RWPE1 (cell line): Measurements from ENCODE around the gene PDZK1.

Experiments used
- CTCF ChIA-PET: fragments of 350-600 bp; sonication (Branson Sonifier 250); formaldehyde crosslinking; extraction: SDS; loops from one replicate; lab custom pipeline; 2021; lab: Yijun Ruan, JAX
- POLR2A ChIA-PET: fragments of 400-600 bp; formaldehyde crosslinking; extraction: SDS; loops from one replicate; lab custom pipeline; 2020; ENCODE audit warnings: antibody characterized with exemption; ENCODE audit not compliant: low non-redundant PET; lab: Yijun Ruan, JAX
- DNase-seq: peaks from one replicate; pipeline ENCODE4 v3.0.0; 2012; ENCODE audit warnings: low spot score
- H3K27ac ChIP-seq: fragments of 450-650 bp; 2 replicates; pipeline ENCODE4 v1.5.1; 2017
- TF ChIP-seq, protein P1 (sequence below): fragments of 450-650 bp; conservative IDR thresholded peaks from 2 replicates; pipeline ENCODE4 v1.5.1; 2017; ENCODE audit warnings: low read depth, mild to moderate bottlenecking

Gene PDZK1

DNA sequence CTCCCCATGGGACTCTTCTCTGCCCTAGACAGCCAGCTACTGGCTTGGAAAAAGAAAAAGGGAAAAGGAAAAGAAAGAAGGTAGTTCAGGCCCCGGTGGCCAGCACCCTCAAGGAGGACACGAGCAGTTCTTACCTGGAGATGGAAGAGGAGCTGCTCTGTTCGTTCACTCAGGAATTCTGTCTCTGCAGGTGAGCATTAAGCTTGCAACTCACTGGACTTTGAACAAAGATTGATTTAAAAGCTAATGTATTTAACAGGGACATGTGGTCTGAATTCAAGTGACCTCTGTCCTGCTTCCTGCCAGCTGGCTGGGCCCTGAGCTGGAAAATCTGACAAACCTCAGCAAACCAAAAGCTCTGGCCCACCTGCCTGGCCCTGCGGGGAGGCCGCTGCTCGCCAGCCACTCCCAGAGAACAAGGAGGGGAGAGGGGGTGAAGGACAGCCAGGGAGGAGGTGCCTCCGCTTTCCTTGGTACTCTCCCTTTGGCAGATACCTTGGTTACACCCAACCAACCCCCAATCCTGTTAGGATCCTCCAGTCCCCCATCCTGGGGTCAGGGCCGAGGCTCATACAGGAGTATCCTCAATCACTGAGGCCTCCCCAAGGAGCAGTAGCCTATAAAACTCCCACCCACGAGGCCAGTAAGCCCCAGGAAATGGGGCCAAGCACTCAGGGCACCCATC lies at the start of gene PDZK1:
PDZK1 (minus strand) TSS at position 186 of the 685 bp plus-strand sequence. CDS start 19,347 bp downstream, outside the sequence.
- ChIA-PET CTCF (no interaction called here), POLR2A (interaction anchor here (0.6 kb wide), 1 partner anchor 12 kb away, joined by 8 read pairs; no protein-coding TSS in a partner anchor)
- H3K27ac ChIP-seq, result peak within 1 kb of the TSS; percentile 51; the same call in 1 of the 2 replicates
- no peak for DNase-seq
- TF ChIP-seq, protein P1, sequence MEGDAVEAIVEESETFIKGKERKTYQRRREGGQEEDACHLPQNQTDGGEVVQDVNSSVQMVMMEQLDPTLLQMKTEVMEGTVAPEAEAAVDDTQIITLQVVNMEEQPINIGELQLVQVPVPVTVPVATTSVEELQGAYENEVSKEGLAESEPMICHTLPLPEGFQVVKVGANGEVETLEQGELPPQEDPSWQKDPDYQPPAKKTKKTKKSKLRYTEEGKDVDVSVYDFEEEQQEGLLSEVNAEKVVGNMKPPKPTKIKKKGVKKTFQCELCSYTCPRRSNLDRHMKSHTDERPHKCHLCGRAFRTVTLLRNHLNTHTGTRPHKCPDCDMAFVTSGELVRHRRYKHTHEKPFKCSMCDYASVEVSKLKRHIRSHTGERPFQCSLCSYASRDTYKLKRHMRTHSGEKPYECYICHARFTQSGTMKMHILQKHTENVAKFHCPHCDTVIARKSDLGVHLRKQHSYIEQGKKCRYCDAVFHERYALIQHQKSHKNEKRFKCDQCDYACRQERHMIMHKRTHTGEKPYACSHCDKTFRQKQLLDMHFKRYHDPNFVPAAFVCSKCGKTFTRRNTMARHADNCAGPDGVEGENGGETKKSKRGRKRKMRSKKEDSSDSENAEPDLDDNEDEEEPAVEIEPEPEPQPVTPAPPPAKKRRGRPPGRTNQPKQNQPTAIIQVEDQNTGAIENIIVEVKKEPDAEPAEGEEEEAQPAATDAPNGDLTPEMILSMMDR, result no peak

DNA sequence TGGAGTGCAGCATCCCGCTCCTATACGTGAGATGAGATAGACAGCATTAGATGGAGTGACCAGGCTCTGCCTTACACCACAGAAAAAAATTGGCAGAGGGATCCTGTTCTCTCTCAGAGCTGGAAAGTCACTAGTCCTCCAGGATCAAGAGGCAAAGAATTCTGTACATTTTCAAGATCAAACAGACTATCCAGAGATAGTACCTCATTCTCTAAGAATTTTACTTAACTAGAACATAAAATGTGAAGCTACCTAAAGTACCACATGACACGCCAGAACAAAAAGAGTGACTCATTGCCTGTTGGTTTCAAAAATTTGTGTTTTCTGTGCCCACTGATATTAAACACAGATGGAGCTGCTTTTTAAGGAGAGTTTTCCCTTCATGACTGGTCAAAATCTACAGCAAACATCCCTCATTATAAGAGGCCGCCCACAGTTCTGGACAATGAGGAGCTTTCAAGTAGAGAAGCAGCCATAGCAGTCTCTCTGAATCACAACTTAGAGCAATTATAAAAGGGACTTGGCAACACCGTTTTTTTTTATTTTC lies 44.4 kb upstream of the PDZK1 start:
- CTCF ChIA-PET, result interaction anchor here (0.6 kb wide), 3 partner anchors 12 to 76 kb away, joined by 3 to 5 read pairs (median 3); no protein-coding TSS in a partner anchor
- POLR2A ChIA-PET, result no interaction called here
- TF ChIP-seq, protein P1, result no peak
- DNase-seq, result peak; percentile 19
- H3K27ac ChIP-seq, result peak overlapping the region; percentile 83

DNA sequence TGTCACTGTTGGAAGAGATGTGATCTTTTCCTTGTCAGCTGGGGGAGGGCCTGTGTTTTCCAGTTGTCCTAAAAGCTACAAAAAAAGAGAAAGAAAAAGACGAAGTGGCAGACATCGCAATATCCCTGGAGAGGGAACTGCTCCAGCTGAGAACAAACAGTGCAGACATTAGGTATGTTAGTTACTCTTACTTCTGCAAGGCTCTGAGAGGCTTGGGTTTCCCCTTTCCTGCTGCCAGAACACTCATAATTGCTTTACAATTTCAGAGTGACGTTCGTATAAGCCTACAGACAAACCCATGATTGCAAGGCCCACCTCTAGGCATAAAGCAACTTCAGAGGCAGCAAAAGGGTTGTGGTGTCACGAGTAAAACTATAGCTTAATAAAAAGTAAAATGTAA lies 43.3 kb upstream of the PDZK1 start:
- TF ChIP-seq, protein P1, result no peak
- no peak overlapping the region for H3K27ac ChIP-seq
- no peak for DNase-seq
- ChIA-PET CTCF (no interaction called here), POLR2A (no interaction called here)

DNA sequence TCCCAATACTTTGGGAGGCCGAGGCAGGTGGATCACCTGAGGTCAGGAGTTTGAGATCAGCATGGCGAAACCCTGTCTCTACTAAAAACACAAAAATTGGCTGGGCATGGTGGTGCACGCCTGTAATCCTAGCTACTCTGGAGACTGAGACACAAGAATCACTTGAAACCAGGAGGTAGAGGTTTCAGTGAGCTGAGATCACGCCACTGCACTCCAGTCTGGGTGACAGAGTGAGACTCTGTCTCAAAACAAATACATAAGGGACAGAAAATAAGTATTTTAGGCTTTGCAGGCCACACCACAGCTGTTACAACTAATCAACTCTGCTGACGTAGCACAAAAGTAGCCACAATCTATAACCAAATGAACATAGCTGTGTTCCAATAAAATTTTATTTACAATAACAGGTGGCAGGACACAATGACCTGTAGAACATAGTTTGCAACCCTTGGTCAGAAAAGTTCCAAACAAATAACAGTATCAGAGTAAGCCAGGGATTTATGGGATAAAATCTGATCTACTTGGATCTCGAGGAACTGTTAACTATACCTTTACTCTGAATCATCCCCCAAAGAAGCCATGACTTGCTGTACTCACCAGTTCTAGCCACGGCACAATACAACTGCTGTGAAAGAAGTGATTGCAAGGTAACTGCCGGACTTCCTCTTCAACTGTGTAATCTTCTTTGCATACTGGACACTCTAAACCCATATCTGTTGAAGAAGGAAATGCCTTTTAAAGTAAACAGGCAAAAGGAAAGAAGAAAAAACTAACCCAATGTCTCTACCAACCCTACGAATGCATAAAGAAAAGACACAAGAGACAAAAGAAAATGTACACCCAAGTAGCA lies 40.5 kb upstream of the PDZK1 start:
- POLR2A ChIA-PET, result no interaction called here
- no peak for DNase-seq
- no peak overlapping the region for H3K27ac ChIP-seq
- CTCF ChIA-PET, result no interaction called here
- TF ChIP-seq, protein P1, result no peak

DNA sequence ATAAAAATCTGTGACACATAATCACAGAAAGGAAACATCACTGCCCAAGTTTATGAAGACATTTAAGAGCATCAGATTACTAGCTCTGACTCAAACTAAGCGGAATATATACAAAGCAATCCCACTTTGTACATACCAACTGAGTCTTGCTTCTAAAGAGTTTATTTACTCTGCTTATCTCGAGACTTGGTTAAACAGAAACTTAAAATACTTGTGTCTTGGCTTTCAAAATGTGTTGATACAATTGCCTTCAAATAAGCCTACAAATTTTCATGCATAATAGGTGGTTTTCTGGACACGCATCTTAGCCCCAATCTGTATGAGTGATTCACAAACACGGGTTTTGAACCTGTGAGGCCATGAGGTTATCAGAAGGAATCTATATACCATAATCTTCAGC lies 33.1 kb upstream of the PDZK1 start:
- POLR2A ChIA-PET, result no interaction called here
- CTCF ChIA-PET, result no interaction called here
- H3K27ac ChIP-seq, result no peak overlapping the region
- TF ChIP-seq, protein P1, result no peak
- DNase-seq, result no peak

DNA sequence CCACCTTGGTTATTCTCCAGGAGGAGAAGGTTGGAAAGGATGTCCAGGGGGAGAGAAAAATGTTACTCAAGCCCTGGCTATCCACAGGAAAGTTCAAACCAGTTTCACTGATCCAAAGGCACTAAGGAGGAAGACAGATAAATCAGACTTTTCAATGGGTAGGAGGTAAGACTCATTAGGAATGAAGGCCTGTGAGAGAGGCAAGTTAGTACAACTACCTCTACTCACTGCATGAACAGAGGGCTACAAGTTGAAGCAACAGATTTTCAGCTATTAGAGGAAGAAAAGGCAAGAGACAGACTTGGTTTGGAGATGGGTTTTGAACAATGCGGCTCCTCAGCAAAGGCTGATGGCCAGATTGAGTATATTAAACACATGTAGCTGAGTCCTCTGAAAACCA lies 29.0 kb upstream of the PDZK1 start:
- DNase-seq, result no peak
- TF ChIP-seq, protein P1, result no peak
- ChIA-PET CTCF (no interaction called here), POLR2A (no interaction called here)
- H3K27ac ChIP-seq, result no peak overlapping the region
